ENCODE data around the gene IL1RAPL2. TPM values are rescaled to one million over a fixed set of nuclear protein-coding genes. Genes with fewer than 3 reads are reported as not detected.
"Not testable (repeated sequence)": the region's sequence is repeated elsewhere in the genome, so short reads cannot be mapped to it uniquely, and the experiment has no call there.

The IL1RAPL2 gene
- total RNA-seq, 1 donor from 2014 or later, result not detected

DNA sequence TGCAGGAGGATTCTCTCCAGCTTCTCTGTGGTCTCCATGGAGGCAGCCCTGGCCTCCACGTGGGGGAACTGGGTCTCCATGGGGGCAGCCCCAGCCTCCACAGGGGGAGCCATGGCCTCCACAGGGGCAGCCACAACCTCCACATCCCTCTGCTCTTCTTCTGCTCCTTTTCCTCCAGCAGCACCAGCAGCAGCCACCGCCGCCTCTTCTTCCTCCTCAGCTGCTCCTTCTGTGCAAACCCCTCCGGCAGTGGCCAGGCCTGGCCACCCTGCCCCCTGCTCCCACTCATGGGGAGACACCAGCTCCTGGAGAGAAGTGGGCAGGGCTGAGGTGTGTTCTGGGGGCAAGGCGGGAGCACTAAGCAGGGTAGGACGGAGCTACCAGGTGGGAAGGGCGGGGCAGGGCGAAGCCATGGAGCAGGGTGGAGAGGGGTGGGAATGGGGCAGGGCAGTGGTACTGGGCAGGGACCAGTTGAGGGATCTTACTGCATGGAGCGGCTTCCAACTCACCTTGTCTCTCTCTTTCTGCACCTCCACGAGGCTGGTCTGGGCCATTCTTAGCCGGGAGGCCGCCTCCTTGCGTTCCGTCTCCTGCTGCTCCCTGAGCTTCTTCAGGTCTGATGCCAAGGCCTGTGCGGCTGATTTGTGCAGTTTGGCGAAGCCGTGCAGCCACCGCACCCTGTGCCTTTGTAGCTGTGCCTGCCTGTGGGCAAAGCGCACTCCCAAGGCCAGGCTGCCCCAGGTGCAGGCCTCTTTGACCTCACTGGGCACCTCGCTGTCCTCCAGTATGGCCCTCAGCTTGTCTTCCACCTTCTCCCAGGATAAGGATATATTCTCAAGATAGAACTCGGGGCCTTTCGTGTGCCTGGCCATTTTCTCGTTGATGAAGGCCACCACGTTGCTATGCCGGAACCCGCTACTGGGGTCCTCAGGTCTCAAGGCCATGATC is 653.7 kb downstream of the IL1RAPL2 start:
- intact Hi-C loops (cut with DNase I), result no loop called here
- DNase-seq (ENCODE audit: low spot score), result no peak

DNA sequence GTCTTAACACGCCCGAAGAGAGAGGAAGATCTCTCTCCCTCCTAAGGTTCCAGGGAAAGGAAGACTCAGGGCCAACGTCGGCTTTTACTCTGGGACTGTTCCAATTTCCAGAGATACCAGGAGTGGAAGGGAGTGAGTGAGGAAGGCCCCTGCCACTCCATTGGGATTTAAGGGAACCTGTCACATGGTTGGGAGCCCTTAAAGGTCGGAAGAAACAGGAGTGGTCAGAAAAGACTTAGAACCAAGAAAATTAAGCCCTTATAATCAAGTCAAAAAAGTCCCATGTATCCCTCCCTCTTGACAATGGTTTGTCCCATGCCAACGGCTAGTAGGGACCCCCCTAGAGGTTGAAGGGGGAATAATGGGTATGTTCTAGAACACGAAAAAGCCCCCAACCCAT is 654.6 kb downstream of the IL1RAPL2 start, which contains the start of gene TEX13A:
Gene TEX13A (minus strand): TSS at position 59 of the 400 bp plus-strand sequence. CDS start 297 bp downstream, outside the sequence.
- DNase-seq (ENCODE audit: low spot score), result no peak
- intact Hi-C loops (cut with DNase I), result no loop called here

DNA sequence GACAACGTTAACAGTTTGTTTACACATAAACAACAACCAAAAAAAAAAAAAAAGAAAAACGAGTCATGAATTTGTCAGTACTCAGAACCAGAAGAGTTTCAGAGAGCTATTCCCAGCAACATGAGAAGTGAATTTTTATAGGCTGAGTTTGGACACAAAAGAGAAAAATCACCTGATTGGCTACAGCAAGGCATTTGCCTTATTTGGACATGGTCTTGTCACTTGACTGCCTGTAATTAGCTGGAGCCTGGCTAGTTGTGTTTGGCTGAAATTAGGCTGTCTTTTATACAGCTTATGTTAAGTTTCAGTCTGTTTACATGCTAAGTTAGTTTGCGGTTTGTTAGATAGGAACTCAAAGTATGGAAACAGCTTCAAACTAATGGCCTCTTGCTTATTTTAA is 655.4 kb downstream of the IL1RAPL2 start:
- intact Hi-C loops (cut with DNase I), result no loop called here
- no peak for DNase-seq (ENCODE audit: low spot score)

DNA sequence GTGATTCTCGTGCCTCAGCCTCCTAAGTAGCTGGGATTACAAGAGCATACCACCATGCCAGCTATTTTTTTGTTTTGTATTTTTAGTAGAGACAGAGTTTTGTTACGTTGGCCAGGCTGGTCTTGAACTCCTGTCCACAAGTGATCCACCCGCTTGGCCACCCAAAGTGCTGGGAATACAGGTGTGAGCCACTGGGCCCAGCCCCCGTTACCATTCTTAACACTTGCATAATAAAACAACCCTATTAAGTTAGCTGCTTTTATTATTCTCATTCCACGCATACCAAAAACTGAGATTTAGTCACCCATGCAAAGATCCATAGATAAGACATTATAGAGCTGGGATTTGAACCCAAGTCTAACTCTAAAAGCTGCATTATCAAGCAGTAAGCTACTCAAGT is 660.5 kb downstream of the IL1RAPL2 start:
- DNase-seq (ENCODE audit: low spot score), result no peak
- intact Hi-C loops (cut with DNase I), result no loop called here

GRCh38 chrX:105228602-105229001 is 662.6 kb downstream of the IL1RAPL2 start:
- intact Hi-C loops (cut with DNase I), result no loop called here
- no peak for DNase-seq (ENCODE audit: low spot score)

GRCh38 chrX:105229146-105229545 is 663.1 kb downstream of the IL1RAPL2 start:
- intact Hi-C loops (cut with DNase I), result no loop called here
- DNase-seq (ENCODE audit: low spot score), result no peak

- DNase-seq (ENCODE audit: low spot score); intact Hi-C loops (cut with DNase I): not testable (repeated sequence)
These were observed 671.4 kb downstream of the IL1RAPL2 start for GRCh38 chrX:105237407-105237806.

DNA sequence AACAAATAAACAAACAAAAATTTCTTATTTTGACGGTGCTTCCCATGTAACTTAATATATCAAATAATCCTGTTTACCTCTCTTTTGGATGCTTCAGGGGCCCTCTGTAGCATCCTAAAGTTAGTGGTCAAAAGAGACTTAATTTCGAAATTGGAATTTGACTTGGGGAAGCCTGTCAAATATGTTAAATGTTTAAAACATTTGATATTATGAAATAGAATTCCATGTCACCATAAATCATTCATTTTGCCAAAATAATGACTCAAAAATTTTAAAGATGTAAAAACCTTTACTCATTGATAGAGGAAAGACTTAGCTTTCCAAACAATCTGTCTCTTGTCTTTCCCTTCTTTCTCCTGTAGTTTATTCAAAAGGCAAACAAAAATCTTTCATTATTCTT is 675.1 kb downstream of the IL1RAPL2 start:
- no peak for DNase-seq (ENCODE audit: low spot score)
- intact Hi-C loops (cut with DNase I), result no loop called here

- intact Hi-C loops (cut with DNase I), result no loop called here
- no peak for DNase-seq (ENCODE audit: low spot score)
These were observed 694.5 kb downstream of the IL1RAPL2 start for GRCh38 chrX:105260291-105261043.

- DNase-seq (ENCODE audit: low spot score), result no peak
- intact Hi-C loops (cut with DNase I), result no loop called here
These were observed 697.2 kb downstream of the IL1RAPL2 start for GRCh38 chrX:105263171-105263570.

DNA sequence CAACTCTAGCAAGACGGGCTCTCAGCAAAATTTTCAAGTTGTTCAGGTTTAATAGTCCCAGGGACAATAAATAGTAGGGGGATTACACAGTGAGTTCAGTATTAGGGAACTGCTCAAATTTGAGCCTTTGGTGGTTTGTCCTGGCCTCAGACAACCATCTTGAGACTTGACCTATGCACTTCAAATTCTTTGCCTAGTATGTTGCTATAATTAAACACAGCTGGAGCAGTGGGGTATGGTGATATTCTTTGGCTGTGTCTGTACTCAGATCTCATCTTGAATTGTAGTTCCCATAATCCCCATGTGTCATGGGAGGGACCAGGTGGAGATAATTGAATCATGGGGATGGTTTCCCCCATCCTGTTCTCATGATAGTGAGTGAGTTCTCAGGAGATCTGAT is 697.8 kb downstream of the IL1RAPL2 start:
- intact Hi-C loops (cut with DNase I), result no loop called here
- DNase-seq (ENCODE audit: low spot score), result no peak

- intact Hi-C loops (cut with DNase I), result no loop called here
- no peak for DNase-seq (ENCODE audit: low spot score)
These were observed 699.1 kb downstream of the IL1RAPL2 start for GRCh38 chrX:105265093-105265492.

GRCh38 chrX:105266456-105266855 is 700.5 kb downstream of the IL1RAPL2 start:
- intact Hi-C loops (cut with DNase I), result no loop called here
- DNase-seq (ENCODE audit: low spot score), result no peak

GRCh38 chrX:105267167-105267566 is 701.2 kb downstream of the IL1RAPL2 start:
- DNase-seq (ENCODE audit: low spot score), result no peak
- intact Hi-C loops (cut with DNase I), result no loop called here

- DNase-seq (ENCODE audit: low spot score), result no peak
- intact Hi-C loops (cut with DNase I), result no loop called here
These were observed 703.4 kb downstream of the IL1RAPL2 start for GRCh38 chrX:105269386-105269785.

DNA sequence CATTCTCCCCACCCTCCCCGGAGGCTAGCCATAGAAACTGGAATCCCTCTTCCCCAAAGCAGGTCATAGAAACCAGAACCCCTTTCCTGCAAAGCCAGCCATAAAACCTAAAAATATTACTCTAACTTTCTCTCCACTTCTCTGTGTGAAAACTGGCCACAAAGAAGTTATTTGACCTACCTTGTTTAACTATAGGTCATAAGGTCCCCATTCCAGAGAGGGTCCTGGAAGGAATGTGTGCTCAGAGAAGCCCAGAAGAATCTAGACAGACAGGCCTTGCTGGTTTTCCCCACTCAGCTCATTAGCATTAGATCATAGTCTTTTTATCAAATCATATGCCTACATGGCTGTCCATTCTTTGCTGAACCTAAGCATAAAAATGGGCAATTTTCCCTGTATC is 707.3 kb downstream of the IL1RAPL2 start:
- intact Hi-C loops (cut with DNase I), result no loop called here
- DNase-seq (ENCODE audit: low spot score), result no peak

GRCh38 chrX:105274091-105274490 is 708.1 kb downstream of the IL1RAPL2 start:
- intact Hi-C loops (cut with DNase I), result no loop called here
- no peak for DNase-seq (ENCODE audit: low spot score)

DNA sequence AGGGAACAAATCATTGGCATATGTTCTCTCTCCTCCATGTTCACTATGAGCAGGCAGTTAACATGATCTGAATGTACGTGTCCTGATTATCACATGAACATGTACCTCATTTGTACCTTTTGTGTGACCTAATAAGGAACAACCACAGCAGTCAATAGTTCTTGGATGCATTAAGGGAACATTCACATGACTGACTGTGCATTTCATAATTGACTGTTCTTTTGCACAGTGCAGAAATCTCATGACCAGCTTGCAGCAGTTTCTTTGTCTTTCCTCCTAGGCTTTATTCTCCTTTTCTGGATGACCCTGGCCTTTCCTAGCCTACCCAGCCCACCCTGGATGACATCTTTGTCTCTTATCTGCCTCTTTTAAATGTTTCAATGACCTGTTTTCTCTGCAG is 711.1 kb downstream of the IL1RAPL2 start:
- DNase-seq (ENCODE audit: low spot score), result no peak
- intact Hi-C loops (cut with DNase I), result no loop called here

- intact Hi-C loops (cut with DNase I), result no loop called here
- DNase-seq (ENCODE audit: low spot score), result no peak
These were observed 716.1 kb downstream of the IL1RAPL2 start for GRCh38 chrX:105282077-105282476.

DNA sequence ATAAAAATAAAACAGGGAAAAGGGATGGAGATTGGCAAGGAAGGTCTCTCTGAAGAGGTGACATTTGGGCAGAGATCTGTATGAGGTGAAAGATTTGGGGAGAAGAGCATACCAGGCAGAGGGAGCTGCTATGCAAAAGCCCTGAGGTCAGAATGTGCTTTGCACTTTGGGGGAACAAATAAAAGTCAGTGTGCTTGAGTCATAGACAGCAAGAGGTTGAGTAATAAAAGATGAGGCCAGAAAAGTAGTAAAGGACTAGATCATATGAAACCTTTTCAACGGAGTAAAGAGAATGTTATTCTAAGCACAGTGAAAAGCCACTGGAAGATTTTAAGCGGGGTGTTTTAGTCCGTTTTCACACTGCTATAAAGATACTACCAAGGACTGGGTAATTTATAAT is 731.0 kb downstream of the IL1RAPL2 start:
- intact Hi-C loops (cut with DNase I), result no loop called here
- no peak for DNase-seq (ENCODE audit: low spot score)

DNA sequence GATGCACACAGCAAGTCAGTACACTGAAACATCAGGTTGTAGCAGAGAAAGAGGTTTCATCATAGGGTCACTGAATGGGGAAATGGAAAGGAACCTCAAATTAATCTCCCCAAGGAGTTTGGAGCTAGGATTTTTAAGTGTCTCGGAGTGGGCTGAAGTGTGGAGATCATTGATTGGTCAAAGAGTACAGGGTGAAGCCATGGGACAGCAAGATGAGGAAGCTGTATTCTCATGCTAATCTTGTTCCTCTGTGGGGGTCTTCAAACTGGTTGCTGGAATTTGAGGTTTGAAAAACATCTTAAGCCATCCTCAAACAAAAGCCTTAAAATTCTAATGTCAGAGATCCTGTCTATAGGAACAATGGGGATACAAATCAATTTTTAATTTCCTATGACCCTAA is 733.3 kb downstream of the IL1RAPL2 start:
- intact Hi-C loops (cut with DNase I), result no loop called here
- DNase-seq (ENCODE audit: low spot score), result no peak

Measured in cardiac septum (tissue), 1 donor.